NOMO-1 treated with DMSO at 0.1 percent for 48 hours (cell line): ENCODE data around the gene NDUFB1.
A peak's percentile ranks its signal among the peaks of the same experiment; 100 is the strongest.

Experiments used
- DNase-seq: peaks from one replicate; lab custom pipeline; 2025; ENCODE audit not compliant: unreplicated experiment; lab: John Stamatoyannopoulos, UW

The NDUFB1 gene

GRCh38 chr14:92099802-92100201, 21.7 kb downstream of the NDUFB1 start:
- no peak for DNase-seq

DNA sequence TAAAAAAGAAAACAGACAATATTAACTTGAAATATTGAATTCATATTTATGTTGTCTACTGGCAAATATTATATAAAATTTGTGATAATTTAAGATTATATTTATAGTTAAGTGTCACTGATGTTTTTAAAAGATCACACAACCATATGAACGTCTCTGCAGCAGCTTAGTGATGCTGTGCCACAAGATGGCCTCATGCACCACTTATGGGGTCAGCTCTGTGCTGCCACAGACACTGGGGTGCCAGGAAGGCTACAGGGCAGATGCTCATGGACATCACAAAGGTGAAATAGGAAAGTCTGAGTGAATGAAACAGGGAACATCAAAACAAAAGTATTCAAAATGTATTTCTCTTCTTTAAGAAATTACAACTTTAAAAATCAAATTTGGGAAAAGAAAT, 28.2 kb downstream of the NDUFB1 start:
- no peak for DNase-seq

DNA sequence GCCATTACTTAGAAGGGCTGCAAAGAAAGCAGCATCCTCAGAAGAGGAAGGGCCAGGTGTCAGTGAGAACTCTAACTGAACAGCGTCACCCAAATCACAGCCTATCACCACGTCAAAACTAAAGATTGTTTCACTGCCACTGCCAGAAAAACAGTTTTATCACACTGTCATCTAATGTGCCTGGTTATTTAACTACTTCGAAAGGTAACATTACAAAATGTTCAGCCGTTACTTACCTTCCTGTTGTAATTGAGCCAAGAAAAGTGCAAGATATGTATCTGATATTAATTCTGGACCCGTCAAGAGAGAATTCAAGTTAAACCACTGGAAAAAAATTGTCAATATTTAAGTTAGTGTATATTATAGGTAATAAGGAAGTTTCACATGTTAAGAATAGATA, 33.0 kb downstream of the NDUFB1 start:
- DNase-seq: no peak

DNA sequence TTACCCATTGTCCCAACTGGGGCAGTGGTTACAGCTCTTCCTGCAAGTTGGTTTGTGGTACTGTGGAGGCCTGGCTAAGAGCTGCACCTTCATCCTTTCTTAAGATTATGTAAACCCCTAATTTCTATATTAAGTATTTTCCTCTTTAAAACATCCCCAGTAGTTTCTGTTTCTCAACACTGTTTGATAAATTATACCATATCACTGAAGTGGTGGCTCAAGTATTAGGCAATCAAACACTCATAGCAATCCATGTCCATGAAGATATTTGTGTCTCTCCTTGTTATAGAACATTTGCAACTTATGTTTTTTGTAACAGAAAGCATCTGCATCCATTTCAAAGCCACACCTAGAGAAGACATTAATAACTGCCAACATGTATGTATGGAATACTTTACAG, 47.0 kb downstream of the NDUFB1 start:
- DNase-seq: peak; percentile 88
